GM21529 (cell line): ENCODE measurements around the gene SVIL.
A peak's percentile ranks its signal among the peaks of the same experiment; 100 is the strongest.

Experiments
- ATAC-seq: cut with Tn5 transposase; IDR thresholded peaks from one replicate; pipeline ENCODE4 v1.9.1; 2021; ENCODE audit not compliant: unreplicated experiment

Gene SVIL

DNA sequence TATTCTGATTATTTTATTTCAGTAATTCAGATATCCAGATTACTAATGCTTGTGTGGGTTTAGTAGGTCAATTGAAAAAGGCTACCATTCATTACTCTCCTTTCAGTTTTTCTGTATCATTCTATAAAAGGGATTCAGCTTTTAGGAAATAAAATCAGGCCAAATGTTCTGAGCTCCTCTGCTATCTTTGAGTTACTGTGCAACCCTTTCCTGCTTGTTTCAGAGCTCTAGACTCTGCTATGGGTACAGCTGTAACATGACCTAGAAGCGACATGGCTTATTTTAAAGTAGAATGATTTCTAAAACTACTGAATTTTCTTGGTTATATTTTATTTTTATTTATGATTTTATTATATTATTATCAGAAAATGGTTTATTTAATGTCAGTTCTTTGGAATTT lies 203.1 kb downstream of the SVIL start:
- ATAC-seq = no peak

DNA sequence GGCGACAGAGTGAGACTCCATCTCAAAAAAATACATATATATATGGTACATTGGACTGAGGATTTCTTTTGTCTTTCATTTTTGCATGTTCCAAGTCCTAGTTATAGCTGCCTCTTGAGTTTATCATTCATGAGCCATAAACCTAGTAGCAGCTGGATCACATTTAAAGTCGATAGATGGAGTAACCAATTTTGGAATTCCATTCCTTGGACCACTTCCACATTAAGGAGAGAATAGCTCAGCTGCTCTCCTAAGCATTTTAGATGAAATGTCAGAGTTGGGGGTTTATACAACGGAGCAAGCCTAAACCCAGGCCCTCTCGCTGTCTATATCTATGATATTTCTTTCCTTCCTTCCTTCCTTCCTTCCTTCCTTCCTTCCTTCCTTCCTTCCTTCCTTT lies 204.7 kb downstream of the SVIL start:
- no peak for ATAC-seq

GRCh38 chr10:29428486-29428885 lies 206.3 kb downstream of the SVIL start:
- ATAC-seq = no peak

- no peak for ATAC-seq
Observed at GRCh38 chr10:29427667-29428066, 207.1 kb downstream of the SVIL start.

- no peak for ATAC-seq
Observed at GRCh38 chr10:29426420-29426819, 208.4 kb downstream of the SVIL start.

DNA sequence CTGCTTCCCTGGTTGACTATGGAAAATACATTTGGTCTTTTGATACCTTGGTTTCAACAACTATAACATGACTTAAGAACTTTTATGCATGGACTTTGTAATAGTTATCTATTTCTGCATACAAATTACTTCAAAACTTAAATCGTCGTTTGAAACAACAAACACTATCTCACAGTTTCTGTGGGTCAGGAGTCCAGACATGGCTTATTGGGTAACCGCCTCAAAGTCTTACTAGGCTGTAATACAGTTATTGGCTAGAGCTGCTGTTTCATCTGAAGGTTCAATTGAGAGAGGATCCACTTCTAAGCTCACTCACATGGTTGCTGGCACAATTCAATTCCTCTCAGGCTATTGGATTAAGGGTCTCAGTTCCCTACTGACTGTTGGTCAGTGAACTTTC lies 210.8 kb downstream of the SVIL start:
- ATAC-seq = no peak

- ATAC-seq = no peak
Observed at GRCh38 chr10:29420744-29421143, 214.0 kb downstream of the SVIL start.

DNA sequence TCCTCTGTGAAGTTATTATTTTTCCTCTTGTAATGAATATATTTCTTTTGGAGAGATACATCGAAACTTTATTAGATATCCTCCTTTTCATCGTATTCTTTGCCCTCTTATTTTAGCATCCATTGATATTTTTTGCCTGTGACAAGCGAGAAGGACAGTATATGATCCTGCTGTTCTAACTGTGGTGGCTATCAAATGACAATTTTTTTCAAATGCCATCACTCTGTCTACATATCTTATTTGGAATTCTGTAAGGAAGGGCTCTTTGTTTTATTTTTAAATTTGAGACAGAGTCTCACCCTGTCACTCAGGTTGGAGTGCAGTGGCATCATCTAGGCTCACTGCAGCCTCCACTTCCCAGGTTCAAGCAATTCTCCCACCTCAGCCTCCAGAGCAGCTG lies 217.4 kb downstream of the SVIL start:
- no peak for ATAC-seq

GRCh38 chr10:29415876-29416275 lies 218.9 kb downstream of the SVIL start:
- ATAC-seq = no peak

DNA sequence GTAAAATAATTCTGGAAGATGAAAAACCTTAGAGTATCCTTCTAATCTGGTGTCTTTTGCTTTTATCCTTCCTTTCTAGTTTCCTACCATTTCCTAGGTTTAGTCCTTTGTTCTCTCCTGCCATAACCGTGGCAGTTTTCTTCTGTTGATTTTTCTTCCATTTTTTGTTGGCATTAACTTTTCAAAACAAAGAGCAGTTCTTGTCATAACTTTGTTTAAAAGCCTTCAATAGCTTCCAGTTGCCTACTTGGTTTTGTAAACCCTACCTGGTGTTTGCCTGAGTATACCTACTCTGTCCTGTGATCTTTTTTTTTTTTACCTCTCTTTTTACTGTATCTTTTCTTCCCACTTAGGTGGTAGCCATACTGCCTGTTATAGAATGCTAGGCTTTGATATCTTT lies 220.3 kb downstream of the SVIL start:
- no peak for ATAC-seq

- ATAC-seq = no peak
Observed at GRCh38 chr10:29412485-29412884, 222.3 kb downstream of the SVIL start.

- no peak for ATAC-seq
Observed at GRCh38 chr10:29411666-29412315, 223.0 kb downstream of the SVIL start.

DNA sequence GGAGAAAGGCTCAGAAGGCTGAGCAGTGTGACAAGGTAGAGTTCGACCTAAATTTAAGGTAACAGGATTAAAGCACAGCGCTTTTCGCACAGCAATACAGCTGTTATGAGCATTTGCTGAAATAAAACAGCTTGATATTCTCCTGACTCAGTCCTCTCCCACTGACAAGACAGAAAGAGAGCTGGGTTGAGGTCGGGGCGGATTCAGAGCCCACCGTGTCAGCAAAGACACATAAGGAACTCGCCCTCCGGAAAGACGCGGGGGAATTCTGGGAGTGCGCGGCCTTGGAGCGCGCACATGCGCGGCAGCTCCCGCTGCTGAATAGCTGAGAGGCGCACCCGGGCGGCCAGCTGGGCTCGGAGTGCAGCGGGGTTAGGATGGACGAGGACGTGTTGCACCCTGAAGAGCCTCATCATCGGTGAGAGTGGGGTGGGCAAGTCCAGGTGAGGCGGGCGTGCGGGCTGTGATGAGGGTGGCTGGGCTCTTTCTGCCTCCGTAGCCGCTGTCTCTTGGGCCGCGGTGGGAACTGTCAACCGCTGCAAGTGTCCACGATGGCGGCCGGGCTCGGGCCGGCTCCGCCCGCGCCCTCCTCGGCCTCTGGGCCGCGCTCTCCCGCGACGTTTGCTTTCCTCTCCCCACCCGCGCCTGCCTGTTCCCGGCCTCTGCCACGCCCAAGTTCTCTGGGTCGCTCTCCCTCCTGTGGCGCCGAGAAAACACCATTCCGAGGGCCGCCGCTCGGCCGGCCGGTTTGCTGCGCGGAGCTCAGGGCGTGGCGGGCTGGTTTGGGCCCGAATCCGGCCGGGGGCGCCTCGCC lies 225.3 kb downstream of the SVIL start:
- ATAC-seq = peak; percentile 82

- ATAC-seq = peak; percentile 8
Observed at GRCh38 chr10:29408847-29409240, 225.9 kb downstream of the SVIL start.
